Omental fat pad (tissue), 4 donors: ENCODE measurements around the gene OR4D9. TPM values are rescaled to one million over a fixed set of nuclear protein-coding genes. Genes with fewer than 3 reads are reported as not detected.

Source experiments
- ATAC-seq: fragments of 150-250 bp; one replicate; pipeline ENCODE4 v1.9.1; 2016; ENCODE audit warnings: mild to moderate bottlenecking, moderate library complexity; ENCODE audit not compliant: low FRiP score
- DNase-seq: peaks from one replicate; pipeline ENCODE4 v3.0.0-alpha.2; 2019; ENCODE audit warnings: low spot score
- total RNA-seq, 4 donors: library from RNA; depleted of rRNA; stranded (reverse); fragments of >200 nt; gene quantifications; one replicate each; pipeline ENCODE4 v1.1.0, GENCODE V29; 2016
- TF ChIP-seq, protein P1 (sequence below), 3 donors: fragments of 450-650 bp; IDR thresholded peaks; one replicate each; pipeline ENCODE4 v1.5.1; 2016 to 2017; ENCODE audit warnings: antibody characterized with exemption in 3 of 3, mild to moderate bottlenecking in 3 of 3, moderate library complexity in 2 of 3

Gene OR4D9
- total RNA-seq: not detected

DNA sequence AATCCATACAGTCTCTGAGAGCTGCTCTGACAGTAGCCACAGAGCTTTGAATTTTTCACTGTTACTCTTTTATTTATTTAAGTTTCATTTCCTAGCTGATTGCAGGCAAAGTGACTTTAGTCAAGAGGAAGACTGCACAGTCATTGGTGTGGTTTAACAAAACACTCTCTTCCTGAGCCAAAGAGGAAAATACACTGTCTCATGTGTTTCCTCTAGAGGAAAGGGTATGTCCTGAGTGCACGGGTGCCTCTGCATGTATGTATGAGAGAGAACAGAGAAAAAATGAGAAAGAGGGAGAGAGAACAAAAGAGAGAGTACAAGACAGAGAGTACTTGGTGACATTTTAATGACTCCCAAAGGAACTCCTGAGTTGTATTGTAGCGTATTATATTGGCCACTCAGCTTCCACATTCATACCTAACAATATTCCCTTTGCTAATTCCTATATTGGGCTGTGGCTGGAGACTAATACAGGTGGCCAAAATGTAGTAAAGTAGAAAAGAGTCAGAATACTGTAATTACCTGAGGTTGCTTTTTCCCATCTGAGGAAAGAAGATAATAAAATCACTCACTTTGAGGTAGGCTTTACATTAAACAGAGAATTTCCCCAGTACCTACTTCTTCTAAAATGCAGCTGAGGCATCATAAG is at the start of gene OR4D9:
Gene OR4D9 (plus strand): TSS at position 599 of the 649 bp plus-strand sequence. CDS start 3,374 bp downstream, outside the sequence.
- ATAC-seq (no peak), DNase-seq (no peak)
- TF ChIP-seq, protein P1, sequence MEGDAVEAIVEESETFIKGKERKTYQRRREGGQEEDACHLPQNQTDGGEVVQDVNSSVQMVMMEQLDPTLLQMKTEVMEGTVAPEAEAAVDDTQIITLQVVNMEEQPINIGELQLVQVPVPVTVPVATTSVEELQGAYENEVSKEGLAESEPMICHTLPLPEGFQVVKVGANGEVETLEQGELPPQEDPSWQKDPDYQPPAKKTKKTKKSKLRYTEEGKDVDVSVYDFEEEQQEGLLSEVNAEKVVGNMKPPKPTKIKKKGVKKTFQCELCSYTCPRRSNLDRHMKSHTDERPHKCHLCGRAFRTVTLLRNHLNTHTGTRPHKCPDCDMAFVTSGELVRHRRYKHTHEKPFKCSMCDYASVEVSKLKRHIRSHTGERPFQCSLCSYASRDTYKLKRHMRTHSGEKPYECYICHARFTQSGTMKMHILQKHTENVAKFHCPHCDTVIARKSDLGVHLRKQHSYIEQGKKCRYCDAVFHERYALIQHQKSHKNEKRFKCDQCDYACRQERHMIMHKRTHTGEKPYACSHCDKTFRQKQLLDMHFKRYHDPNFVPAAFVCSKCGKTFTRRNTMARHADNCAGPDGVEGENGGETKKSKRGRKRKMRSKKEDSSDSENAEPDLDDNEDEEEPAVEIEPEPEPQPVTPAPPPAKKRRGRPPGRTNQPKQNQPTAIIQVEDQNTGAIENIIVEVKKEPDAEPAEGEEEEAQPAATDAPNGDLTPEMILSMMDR (IDR thresholded peaks at IDR 0.05): no peak

DNA sequence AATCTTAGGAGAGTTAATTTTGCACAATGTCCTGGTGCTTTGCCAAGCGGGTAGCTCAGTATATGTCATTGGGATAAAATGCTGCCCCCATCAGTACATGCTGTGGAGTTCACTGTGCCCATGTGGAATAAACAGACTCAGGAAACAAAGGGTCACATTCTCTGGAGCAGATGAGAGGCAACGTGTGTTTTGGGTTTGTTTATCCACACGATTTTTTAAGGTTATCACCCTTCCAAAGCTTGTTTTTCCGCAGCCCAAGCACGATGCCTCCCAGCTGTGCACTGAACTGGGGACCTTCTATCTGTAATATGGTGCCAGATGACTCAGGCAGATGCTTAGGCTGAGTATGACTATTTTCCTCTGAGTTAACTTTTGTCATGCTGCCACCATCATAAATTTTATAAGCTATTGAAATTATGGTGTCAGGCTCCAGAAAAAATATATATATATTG is 48.1 kb upstream of the OR4D9 start:
- DNase-seq: no peak
- TF ChIP-seq, protein P1 (IDR thresholded peaks at IDR 0.05): no peak
- ATAC-seq: no peak

DNA sequence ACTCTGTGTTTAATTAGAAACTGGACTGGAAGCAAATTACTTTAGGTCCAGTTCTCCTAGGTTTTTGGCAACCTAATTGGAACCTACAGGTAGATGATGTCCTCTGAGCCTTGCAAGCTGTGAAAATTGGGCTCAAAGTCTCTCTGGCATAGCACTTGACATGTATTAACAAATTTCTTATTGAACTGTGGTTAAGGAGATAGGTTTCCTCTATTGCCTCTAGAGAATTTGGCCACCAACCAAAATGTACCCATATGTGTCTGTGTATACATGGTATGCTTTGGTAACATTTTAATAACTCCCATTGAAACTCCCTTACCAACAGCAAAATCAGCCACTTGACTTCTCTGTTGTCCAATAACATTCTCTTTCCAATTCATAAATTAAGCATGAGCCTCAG is 38.3 kb upstream of the OR4D9 start, which contains the start of gene OR4D10:
Gene OR4D10 (plus strand): TSS at position 301 of the 400 bp plus-strand sequence. CDS start 4,115 bp downstream, outside the sequence.
- ATAC-seq: no peak
- TF ChIP-seq, protein P1 (IDR thresholded peaks at IDR 0.05): no peak
- DNase-seq: no peak

DNA sequence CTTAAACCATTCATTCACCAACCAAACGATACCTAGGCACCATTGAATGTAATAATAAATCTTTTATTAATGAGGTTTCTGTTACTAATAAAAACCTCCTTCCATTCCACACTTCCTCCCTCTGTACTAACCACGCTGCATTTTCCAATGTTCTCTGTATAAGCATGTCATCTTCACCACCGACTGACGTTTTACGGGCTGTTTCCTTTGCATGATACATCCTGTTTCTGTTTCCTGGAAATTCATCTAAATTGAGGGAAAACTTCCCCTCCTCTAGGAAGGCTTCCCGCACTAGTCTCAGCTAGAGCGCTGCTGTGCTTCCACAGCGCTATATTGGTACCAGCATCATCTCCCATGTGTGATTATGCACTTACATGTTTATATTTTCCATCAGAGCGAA is 36.2 kb upstream of the OR4D9 start:
- DNase-seq (no peak), ATAC-seq (no peak)
- TF ChIP-seq, protein P1 (IDR thresholded peaks at IDR 0.05): no peak

DNA sequence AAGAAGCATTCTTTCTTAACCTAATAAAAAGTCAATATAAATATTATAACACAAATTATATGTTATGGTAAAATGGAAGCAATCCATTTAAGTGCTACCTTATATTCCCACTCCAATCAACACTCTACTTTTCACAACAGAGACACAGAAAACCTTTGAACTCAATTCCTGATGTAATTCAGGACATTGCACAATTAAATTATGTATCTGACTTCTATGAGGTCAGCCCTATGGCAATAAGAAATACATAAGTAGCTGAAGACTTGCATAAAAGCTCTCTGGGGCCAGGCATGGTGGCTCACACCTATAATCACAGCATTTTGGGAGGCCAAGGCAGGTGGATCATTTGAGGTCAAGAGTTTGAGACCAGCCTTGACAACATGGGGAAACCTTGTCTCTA is 31.4 kb upstream of the OR4D9 start:
- no peak for ATAC-seq
- DNase-seq: no peak
- TF ChIP-seq, protein P1 (IDR thresholded peaks at IDR 0.05): no peak

DNA sequence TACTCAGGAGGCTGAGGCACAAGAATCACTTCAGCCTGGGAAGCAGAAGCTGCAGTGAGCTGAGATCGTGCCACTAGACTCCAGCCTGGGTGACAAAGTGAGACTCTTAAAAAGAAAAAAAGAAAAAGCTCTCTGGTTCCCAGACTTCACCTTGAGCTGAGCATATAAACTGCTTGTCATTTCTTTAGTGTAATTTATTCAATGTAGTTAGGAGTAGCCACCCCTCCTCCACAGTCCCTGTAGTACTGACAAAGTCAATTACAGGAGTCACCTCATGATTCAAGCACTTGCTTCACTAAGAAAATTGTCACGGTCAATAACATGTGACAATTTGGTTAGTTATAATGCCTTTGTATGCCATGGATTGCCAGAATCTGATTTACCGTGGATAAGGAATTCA is 31.0 kb upstream of the OR4D9 start:
- TF ChIP-seq, protein P1 (IDR thresholded peaks at IDR 0.05): no peak
- DNase-seq (no peak), ATAC-seq (no peak)

DNA sequence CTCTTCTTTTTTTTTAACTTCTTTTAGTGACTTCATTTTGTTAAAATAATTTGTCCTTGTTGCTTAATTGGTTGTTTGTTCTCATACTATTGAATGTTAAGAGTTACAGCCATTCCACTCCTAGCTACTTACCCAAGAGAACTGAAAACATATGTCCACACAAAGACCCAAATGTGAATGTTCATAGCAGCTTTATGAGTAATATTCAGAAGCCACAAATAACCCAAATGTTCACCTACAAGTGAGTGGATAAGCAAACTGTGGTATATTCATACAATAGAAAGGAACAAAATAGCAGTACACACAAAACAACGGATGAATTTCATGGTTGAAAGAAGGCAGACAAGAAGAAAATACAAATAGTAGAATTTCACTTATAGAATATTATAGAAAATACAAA is 9.4 kb upstream of the OR4D9 start:
- no peak for ATAC-seq

More for the DNA sequence above, 9.4 kb upstream of the OR4D9 start:
- TF ChIP-seq, protein P1 (IDR thresholded peaks at IDR 0.05): no peak
- DNase-seq: no peak
